Cardiac atrium fibroblast (primary cell): ENCODE measurements around the gene BOLL. TPM values are rescaled to one million over a fixed set of nuclear protein-coding genes. Genes with fewer than 3 reads are reported as not detected.

Source experiments
- total RNA-seq: library from RNA; depleted of rRNA; stranded (reverse); fragments of >200 nt; gene quantifications from 2 replicates; pipeline ENCODE4 v1.2.3, GENCODE V29; 2015

BOLL gene, protein sequence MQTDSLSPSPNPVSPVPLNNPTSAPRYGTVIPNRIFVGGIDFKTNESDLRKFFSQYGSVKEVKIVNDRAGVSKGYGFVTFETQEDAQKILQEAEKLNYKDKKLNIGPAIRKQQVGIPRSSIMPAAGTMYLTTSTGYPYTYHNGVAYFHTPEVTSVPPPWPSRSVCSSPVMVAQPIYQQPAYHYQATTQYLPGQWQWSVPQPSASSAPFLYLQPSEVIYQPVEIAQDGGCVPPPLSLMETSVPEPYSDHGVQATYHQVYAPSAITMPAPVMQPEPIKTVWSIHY
- not detected in 2 replicates for total RNA-seq

GRCh38 chr2:197784956-197785941 lies at the start of gene BOLL:
Gene BOLL, minus strand, starts transcription at chr2:197785319. Its CDS starts 3,469 bp downstream, at chr2:197781850.

DNA sequence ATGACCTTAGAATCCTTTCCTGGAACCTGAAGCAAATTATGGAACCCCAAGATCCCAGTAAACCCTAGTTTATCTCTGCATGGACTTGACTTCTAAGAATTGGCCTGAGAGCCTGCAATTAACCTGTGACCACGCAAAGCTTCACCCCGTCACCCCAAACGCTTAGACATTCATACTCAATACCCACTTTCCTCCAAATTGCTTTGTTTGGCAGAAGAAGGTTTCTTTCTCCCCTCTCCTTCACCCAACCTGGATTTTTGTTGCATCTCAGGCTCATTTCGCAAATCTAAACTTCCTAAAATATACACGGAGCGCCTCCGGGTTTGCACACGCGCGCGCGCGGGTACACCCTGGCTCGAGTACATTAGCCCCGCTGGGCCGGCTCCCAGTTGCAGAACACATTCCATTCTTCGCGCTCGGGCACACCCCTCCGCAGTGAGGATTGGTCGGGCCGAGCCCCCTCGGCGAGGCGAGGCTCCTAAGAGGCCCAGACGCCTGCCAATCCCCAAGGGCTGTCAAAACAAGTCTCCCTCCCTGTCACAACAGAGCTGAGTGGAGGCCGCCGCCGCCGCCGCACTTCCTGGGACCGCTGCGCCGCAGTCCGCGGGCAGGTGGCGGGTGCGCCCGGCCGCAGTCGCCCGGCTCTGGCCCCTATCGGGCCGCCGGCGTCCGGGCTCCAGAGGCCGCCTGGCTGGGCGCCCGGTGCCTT lies 19.1 kb upstream of the BOLL start, which contains the start of gene PLCL1:
TSS of gene PLCL1 (plus strand) at position 545 of the 709 bp plus-strand sequence.

DNA sequence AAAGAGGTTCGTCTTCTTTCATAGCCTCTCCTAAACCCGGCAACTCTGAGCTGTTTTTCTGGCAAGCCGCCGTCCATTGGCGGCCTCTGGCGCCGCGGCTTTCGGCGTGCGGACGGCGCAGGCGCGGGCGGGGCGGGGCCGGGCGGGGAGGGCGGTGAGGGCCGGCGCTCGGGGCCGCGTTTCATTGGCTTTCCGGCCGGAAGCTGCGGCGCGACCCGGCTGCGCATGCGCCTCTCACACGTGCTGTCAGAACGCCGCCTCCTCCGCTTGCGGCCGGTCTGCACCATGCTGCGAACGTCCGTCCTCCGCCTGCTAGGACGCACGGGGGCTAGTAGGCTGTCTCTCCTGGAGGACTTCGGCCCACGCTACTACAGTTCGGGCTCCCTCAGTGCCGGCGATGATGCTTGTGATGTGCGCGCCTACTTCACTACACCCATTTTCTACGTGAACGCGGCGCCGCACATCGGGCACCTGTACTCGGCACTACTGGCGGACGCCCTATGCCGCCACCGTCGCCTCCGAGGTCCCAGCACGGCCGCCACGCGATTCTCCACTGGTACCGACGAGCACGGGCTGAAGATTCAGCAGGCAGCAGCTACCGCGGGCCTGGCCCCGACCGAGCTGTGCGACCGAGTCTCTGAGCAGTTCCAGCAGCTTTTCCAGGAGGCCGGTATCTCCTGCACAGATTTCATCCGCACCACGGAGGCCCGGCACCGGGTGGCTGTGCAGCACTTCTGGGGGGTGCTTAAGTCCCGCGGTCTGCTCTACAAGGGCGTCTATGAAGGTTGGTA lies 79.8 kb downstream of the BOLL start, which contains the start of gene MARS2:
TSS of gene MARS2 (plus strand) at position 249 of the 791 bp plus-strand sequence. CDS start at position 286, 37 bp downstream.

Other genes starting within 250 kb of the BOLL start
- gene RFTN2, start 109.7 kb downstream of the BOLL start, total RNA-seq = 0.72 and 5.0 TPM in 2 replicates
- 2.5 and 4.5 TPM in 2 replicates for gene MARS2, start 80.0 kb downstream of the BOLL start, total RNA-seq
- 9.2 and 21.2 TPM in 2 replicates for gene PLCL1, start 19.3 kb upstream of the BOLL start, total RNA-seq